ENCODE data around the gene POU3F1. TPM values are rescaled to one million over a fixed set of nuclear protein-coding genes. Genes with fewer than 3 reads are reported as not detected.

POU3F1 gene
- total and polyA plus RNA-seq, 2 of the 4 experiments (the other 2 are of a cell fraction), result not detected

DNA sequence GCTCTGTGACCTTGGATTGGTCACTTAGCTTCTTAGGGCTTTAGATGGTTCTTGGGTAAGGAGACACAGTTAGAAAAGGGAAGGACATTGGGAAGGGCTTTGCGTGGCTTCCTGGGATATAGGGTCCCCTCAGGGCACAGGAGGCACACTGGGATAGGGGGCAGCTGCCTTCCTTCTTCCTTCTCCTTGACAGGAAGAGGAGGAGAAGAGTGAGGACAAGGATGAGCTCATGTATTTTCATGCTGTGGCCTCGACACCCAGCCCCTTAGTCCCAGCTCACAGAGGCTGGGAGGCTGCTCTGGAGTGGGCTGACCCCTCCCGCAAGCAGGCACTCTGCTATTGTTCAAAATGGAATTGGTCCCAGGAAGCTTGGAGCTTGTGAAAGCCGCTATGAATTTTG lies 45.7 kb upstream of the POU3F1 start:
- Histone ChIP-seq H2BK15ac (ENCODE audit: low read depth, low read length) (no peak overlapping the region), H2BK120ac (ENCODE audit: low read depth, low read length) (no peak overlapping the region), H3K27me3 (ENCODE audit: control insufficient read depth, insufficient read depth, low read length) (peaks cover 17% of the 10 kb centered on the region), H3K4me2 (ENCODE audit: low read depth, low read length) (no peak overlapping the region), H3K18ac (ENCODE audit: low read depth, low read length) (no peak overlapping the region), H2BK5ac (ENCODE audit: low read depth, low read length, poor library complexity, severe bottlenecking) (no peak overlapping the region), H3K9me3 (ENCODE audit: control insufficient read depth, insufficient read depth, low read length) (no peaks in the 10 kb centered on the region), H4K91ac (ENCODE audit: insufficient read depth, low read depth, low read length) (no peak overlapping the region), H3K56ac (ENCODE audit: extremely low read depth, insufficient read depth, low read length) (no peak overlapping the region), H2AFZ (replicated peaks; ENCODE audit: low read length, poor library complexity) (peak overlapping the region; percentile 0), H3K14ac (replicated peaks; ENCODE audit: low read depth, low read length) (no peak overlapping the region), H3K4me1 (ENCODE audit: control insufficient read depth, insufficient read depth, low read length) (no peaks in the 10 kb centered on the region), H2AK5ac (ENCODE audit: low read depth, low read length) (no peak overlapping the region), H4K8ac (ENCODE audit: low read depth in 2 of 2, low read length in 2 of 2) (no peak overlapping the region), H3K27ac (ENCODE audit: insufficient read depth, low read length) (no peak overlapping the region), H3K79me1 (ENCODE audit: low read depth in 1 of 2, low read length in 2 of 2) (no peaks in the 10 kb centered on the region), H2BK20ac (ENCODE audit: low read depth, low read length) (no peak overlapping the region), H3K9me1 (ENCODE audit: insufficient read depth, low read length) (no peaks in the 10 kb centered on the region), H3K23ac (ENCODE audit: low read depth, low read length) (no peak overlapping the region), H3K9ac (ENCODE audit: low read depth, low read length) (no peak overlapping the region), H3K36me3 (ENCODE audit: control insufficient read depth, insufficient read depth, low read length) (no peaks in the 10 kb centered on the region), H2AK9ac (replicated peaks; ENCODE audit: low read depth, low read length, poor library complexity) (no peak overlapping the region), H4K5ac (ENCODE audit: low read depth, low read length) (no peak overlapping the region), H3K4me3 (ENCODE audit: insufficient read depth, low read depth, low read length) (no peak overlapping the region), H4K20me1 (ENCODE audit: insufficient read depth, low read length) (no peaks in the 10 kb centered on the region), H3K4ac (ENCODE audit: low read depth, low read length) (no peak overlapping the region)
- ATAC-seq (ENCODE audit: low read depth) (no peak), DNase-seq (no peak)
- TF ChIP-seq SMC3 (IDR thresholded peaks at IDR 0.05; ENCODE audit: low read depth, low read length) (no peak), RCOR1 (IDR thresholded peaks at IDR 0.05; ENCODE audit: insufficient replicate concordance, low read length) (no peak), MXI1 (IDR thresholded peaks at IDR 0.05; ENCODE audit: borderline replicate concordance, low read depth, low read length) (no peak), MAZ (IDR thresholded peaks at IDR 0.05; ENCODE audit: borderline replicate concordance, low read depth, low read length) (no peak), FOS (IDR thresholded peaks at IDR 0.05; ENCODE audit: low read depth, low read length) (no peak), BHLHE40 (IDR thresholded peaks at IDR 0.05; ENCODE audit: low read depth, low read length) (no peak)
- dilution Hi-C loops (cut with HindIII; ENCODE audit: low sequenced_read_pairs, unreplicated experiment) (no loop called here), intact Hi-C loops (cut with micrococcal nuclease) (no loop called here), in situ Hi-C loops (cut with MboI; ENCODE audit: low sequenced_read_pairs) (no loop called here)
- no CpG with 5 or more reads among the region's 4 CpGs for WGBS, 2 experiments (ENCODE audit: extremely low coverage in 2 of 2, insufficient read length in 1 of 2)
- BruUV-seq (replicated peaks), result no TSS peak
- ChIA-PET POLR2A (ENCODE audit: unreplicated experiment) (no interaction called here), CTCF (no interaction called here)
